ENCODE data around the gene PIPOX.
A peak's percentile ranks its signal among the peaks of the same experiment; 100 is the strongest.

Gene PIPOX

GRCh38 chr17:29042679-29043538 is at the start of gene PIPOX:
TSS of gene PIPOX (plus strand) at chr17:29043141. CDS start at chr17:29043226, 85 bp downstream.
- TF ChIP-seq CTCF (conservative IDR thresholded peaks at IDR 0.05; ENCODE audit: low read depth, low read length) = peak; percentile 47
- peak within 1 kb of the TSS; percentile 33 for H3K4me3 ChIP-seq (ENCODE audit: low read depth, low read length)
- DNase-seq (ENCODE audit: low read depth) = peak; percentile 80

GRCh38 chr17:28993645-28994426 is 49.1 kb upstream of the PIPOX start:
- TF ChIP-seq CTCF (conservative IDR thresholded peaks at IDR 0.05; ENCODE audit: low read depth, low read length) = no peak
- no peak for DNase-seq (ENCODE audit: low read depth)
- no peak overlapping the region for H3K4me3 ChIP-seq (ENCODE audit: low read depth, low read length)

- no peak for TF ChIP-seq CTCF (conservative IDR thresholded peaks at IDR 0.05; ENCODE audit: low read depth, low read length)
- H3K4me3 ChIP-seq (ENCODE audit: low read depth, low read length) = no peak overlapping the region
- no peak for DNase-seq (ENCODE audit: low read depth)
Measured at GRCh38 chr17:28996554-28997096, 46.3 kb upstream of the PIPOX start.

GRCh38 chr17:28997806-28998205 is 45.1 kb upstream of the PIPOX start:
- no peak for TF ChIP-seq CTCF (conservative IDR thresholded peaks at IDR 0.05; ENCODE audit: low read depth, low read length)
- DNase-seq (ENCODE audit: low read depth) = no peak
- H3K4me3 ChIP-seq (ENCODE audit: low read depth, low read length) = no peak overlapping the region

GRCh38 chr17:28999206-28999605 is 43.7 kb upstream of the PIPOX start:
- DNase-seq (ENCODE audit: low read depth) = no peak
- no peak for TF ChIP-seq CTCF (conservative IDR thresholded peaks at IDR 0.05; ENCODE audit: low read depth, low read length)
- no peak overlapping the region for H3K4me3 ChIP-seq (ENCODE audit: low read depth, low read length)

- no peak for DNase-seq (ENCODE audit: low read depth)
- no peak for TF ChIP-seq CTCF (conservative IDR thresholded peaks at IDR 0.05; ENCODE audit: low read depth, low read length)
- no peak overlapping the region for H3K4me3 ChIP-seq (ENCODE audit: low read depth, low read length)
Measured at GRCh38 chr17:29000973-29001372, 42.0 kb upstream of the PIPOX start.
